ENCODE results near the gene MMP15. TPM values are rescaled to one million over a fixed set of nuclear protein-coding genes. Genes with fewer than 3 reads are reported as not detected.

The MMP15 gene
- total and polyA plus RNA-seq, 7 donors = 2.5 to 6.5 (median 5.9) TPM

DNA sequence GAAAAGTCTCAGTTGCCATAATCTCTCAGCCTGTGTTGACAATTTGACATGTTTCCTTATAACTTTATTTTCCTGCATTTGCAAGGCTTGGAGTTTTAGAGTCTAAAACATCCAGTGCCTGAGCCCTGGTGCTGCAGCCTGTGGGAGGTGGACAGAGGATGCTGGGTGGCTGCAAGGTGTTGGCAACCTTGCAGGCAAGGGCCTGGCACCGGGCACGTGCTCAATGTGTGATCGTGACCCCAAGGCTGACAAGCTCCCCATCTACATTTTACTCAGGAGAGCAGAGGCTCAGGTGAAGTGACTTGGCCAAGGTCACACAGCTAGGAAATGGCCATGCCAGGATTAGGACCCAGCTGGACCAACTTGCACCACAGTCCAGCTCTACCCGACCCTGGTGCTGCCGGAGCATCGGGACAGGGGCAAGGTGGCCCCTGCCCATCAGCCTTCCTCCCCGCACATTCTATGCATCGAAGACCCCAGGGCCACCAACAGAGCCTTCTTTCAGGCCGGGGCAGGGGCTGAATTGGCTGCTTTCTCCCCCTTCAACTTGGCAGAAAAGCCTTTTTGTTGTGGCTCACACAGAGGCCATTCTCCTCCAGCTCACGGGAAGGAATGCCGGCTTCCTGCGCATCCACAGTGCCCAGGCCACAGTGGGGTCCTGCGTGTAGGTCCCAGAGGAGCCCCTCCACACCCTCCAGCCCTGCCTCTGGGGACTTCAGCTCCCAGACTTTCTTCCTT, 23.1 kb downstream of the MMP15 start:
- peak in 1 of 2 donors; percentile 25 for DNase-seq
- no peak for ATAC-seq
- no peak for TF ChIP-seq CTCF (IDR thresholded peaks at IDR 0.05)
- intact Hi-C loops (cut with DNase I) = no loop called here
- no peaks in the 10 kb centered on the region for H3K9me3 ChIP-seq
- no peaks in the 10 kb centered on the region for H3K27me3 ChIP-seq (ENCODE audit: insufficient read depth in 3 of 3, low read length in 2 of 3)
- H3K27ac ChIP-seq = no peak overlapping the region
- peaks cover 4% of the 10 kb centered on the region for H3K4me1 ChIP-seq
- no peak overlapping the region for H3K4me3 ChIP-seq
- peaks cover 0 to 7% of the 10 kb centered on the region in 2 donors for H3K36me3 ChIP-seq (ENCODE audit: insufficient read depth in 1 of 2, low read depth in 1 of 2)
- WGBS, 3 donors = 71 to 84% (median 73%) methylated on average over 13 of the region's 13 CpGs

GRCh38 chr16:58049232-58050185, 24.0 kb downstream of the MMP15 start:
- Histone ChIP-seq H3K9me3 (no peaks in the 10 kb centered on the region), H3K4me1 (peaks cover 4% of the 10 kb centered on the region), H3K36me3 (ENCODE audit: insufficient read depth in 1 of 2, low read depth in 1 of 2) (no peaks in the 10 kb centered on the region), H3K27ac (no peak overlapping the region), H3K4me3 (no peak overlapping the region), H3K27me3 (ENCODE audit: insufficient read depth in 3 of 3, low read length in 2 of 3) (no peaks in the 10 kb centered on the region)
- DNase-seq = peak in 1 of 2 donors; percentile 38
- WGBS, 3 donors = 52 to 65% (median 64%) methylated on average over 17 of the region's 17 CpGs
- peak in 2 of 4 donors; percentile 47 to 61 for ATAC-seq
- intact Hi-C loops (cut with DNase I) = no loop called here
- TF ChIP-seq CTCF (IDR thresholded peaks at IDR 0.05) = no peak

GRCh38 chr16:58051296-58051695, 25.7 kb downstream of the MMP15 start:
- H3K27ac ChIP-seq = no peak overlapping the region
- H3K9me3 ChIP-seq = no peaks in the 10 kb centered on the region
- ATAC-seq (no peak), DNase-seq (no peak)
- intact Hi-C loops (cut with DNase I) = no loop called here
- peaks cover 4% of the 10 kb centered on the region for H3K4me1 ChIP-seq
- 89 to 91% (median 89%) methylated on average over 2 of the region's 2 CpGs for WGBS, 3 donors
- H3K27me3 ChIP-seq (ENCODE audit: insufficient read depth in 3 of 3, low read length in 2 of 3) = no peaks in the 10 kb centered on the region
- no peak for TF ChIP-seq CTCF (IDR thresholded peaks at IDR 0.05)
- no peak overlapping the region for H3K4me3 ChIP-seq
- no peaks in the 10 kb centered on the region for H3K36me3 ChIP-seq (ENCODE audit: insufficient read depth in 1 of 2, low read depth in 1 of 2)

DNA sequence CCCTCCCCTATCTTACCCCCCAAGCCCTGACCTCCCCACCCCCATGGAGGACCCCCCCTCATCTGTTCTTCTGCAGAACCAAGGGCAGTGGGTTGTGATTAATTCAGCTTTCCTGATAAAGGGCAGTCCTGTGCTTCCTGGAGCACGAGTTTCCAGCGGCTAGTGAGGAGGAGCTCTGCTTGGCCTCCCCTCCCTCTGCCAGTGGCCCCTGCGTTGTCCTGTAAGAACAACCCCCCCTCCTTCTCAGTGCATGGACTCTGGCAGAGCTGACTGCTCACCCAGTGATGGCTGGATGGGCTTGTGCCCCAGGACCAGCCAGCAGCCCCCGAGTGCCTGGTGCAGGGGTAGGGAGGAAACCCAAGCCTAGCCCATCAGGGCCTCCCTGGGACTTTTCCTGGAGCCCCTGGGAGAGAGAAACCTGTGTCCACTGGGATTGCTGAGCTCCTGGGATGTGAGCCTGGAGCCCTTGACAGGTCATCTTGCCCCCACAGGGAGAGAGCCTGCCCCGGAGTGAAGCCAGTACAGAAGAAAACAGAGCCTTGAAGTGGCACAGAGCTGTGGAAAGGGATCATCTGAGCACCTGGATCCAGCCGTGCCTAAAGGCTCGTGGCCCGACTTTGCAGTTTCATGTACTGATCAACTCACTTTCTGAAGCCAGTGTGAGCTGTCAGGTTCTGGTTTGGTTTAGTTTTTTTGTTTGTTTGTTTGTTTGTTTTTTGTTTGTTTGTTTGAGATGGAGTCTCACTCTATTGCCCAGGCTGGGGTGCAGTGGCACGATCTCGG, 26.5 kb downstream of the MMP15 start:
- 62 to 78% (median 63%) methylated on average over 9 to 10 of the region's 10 CpGs for WGBS, 3 donors
- Histone ChIP-seq H3K27ac (no peak overlapping the region), H3K4me3 (no peak overlapping the region), H3K9me3 (no peaks in the 10 kb centered on the region), H3K4me1 (peaks cover 4% of the 10 kb centered on the region), H3K27me3 (ENCODE audit: insufficient read depth in 3 of 3, low read length in 2 of 3) (no peaks in the 10 kb centered on the region), H3K36me3 (ENCODE audit: insufficient read depth in 1 of 2, low read depth in 1 of 2) (no peaks in the 10 kb centered on the region)
- intact Hi-C loops (cut with DNase I) = no loop called here
- no peak for TF ChIP-seq CTCF (IDR thresholded peaks at IDR 0.05)
- DNase-seq (peak in 1 of 2 donors; percentile 21), ATAC-seq (no peak)

Measured in psoas muscle (tissue), 8 donors.